ENCODE data around the gene CPED1. TPM values are rescaled to one million over a fixed set of nuclear protein-coding genes. Genes with fewer than 3 reads are reported as not detected.

Gene CPED1
- total RNA-seq: 34.6 TPM

DNA sequence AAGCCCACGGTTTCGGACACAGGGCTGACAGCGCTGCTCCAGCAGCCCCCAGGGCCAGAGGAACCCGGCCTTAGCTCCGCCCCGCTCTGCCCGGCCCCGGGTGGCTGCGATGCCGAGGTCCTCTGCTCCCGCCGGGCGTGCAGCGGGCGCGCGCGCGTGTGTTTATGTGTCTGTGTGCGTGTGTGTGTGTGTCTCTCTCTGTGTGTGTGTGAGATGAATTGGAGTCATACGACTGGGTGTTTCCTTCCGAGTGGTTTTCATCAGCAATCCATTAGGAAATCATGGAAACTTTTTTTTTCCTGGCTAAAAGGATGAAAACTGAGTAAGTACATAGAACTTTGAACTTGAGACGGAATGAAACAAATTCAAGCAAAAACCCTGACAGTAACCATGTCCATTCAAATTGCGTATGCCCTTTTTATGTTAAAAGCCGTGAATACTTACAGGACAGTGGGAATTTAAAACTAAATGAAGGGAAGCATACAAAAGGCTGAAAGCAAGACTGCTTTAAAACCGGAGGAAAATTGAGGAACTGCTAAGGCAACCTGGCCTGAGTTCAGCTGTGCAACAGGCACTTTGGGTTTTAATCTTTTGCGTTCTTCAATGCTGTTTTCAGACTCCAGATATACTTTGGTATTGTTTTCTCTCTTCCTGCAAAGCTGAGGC, at the start of gene CPED1:
Gene CPED1, plus strand, starts transcription at position 121 of the 666 bp plus-strand sequence. CDS start 911 bp downstream, outside the sequence.
- ATAC-seq (peak; percentile 84), DNase-seq (ENCODE audit: low spot score) (peak; percentile 90)

- DNase-seq (ENCODE audit: low spot score) (no peak), ATAC-seq (no peak)
These were observed 49.2 kb upstream of the CPED1 start for GRCh38 chr7:120939345-120939744.

DNA sequence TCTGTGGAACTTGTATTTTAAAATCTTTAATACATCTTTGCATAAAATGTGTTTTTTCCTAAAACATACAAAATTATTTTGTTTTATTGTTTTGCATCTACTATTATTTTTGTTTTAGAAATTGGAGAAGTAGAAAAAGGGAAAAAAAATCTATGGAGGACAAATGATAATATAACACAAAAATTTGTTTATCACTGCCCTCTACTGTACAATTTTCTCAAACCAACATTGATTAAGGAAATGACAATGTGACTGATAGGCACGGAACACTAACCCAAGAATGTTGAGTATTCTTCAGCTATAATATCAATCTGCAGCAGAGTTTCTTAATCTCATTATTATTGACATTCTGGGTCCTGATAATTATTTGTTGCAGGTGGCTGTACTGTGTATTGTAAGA, 47.4 kb upstream of the CPED1 start:
- no peak for DNase-seq (ENCODE audit: low spot score)
- peak; percentile 70 for ATAC-seq

DNA sequence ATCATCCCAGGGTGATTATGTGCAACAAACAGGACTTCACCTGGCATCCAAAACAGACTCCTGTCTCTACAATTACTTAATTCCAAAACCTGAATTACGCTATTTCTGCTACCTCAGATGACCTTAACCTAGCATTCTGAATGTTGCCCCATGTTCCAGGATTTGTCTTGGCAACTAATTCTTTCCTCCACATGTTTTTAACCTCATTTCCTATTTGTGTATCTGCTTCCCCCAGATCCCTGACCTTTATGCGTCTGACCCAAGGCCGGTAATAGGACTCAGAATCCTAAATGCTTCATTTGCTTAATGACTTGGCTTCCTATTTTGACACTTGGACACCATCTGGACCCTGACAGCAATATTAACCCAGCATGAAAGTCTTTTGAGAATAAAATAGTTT, 46.7 kb upstream of the CPED1 start:
- no peak for DNase-seq (ENCODE audit: low spot score)
- ATAC-seq: peak; percentile 69

- ATAC-seq (no peak), DNase-seq (ENCODE audit: low spot score) (no peak)
These were observed 45.6 kb upstream of the CPED1 start for GRCh38 chr7:120942861-120943260.

DNA sequence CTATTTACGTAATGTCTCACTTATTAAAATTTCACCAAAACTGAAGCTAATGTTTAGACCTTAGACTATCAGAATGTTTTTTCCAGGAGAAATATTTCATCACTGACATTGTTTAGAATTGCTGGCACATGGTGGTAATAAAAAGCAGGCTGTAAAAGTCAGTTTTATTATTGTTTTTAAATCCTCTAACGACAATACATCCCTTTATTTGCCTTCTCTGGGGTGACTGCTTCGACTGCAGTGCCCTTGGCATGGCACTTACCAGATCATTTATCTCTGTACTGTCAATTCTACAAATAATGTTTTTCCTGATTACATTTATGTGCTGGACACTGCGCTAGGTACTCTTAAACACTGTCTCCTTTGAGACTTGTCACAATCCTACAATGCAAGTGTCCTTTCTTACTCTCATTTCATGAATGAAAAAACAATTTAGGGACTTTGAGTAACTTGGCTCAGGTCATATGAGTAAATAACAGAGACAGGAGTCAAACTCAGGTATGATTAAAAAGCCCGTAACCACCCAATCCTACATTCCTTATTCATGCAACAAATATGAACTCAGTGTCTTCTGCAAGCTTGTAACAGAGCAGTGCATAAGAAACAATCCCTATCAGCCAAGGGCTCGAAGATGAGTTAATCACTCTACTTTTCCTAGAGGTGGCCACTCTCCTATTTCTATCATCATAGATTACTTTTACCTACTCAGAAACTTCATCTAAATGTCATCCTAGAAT, 43.5 kb upstream of the CPED1 start:
- peak; percentile 47 for ATAC-seq

GRCh38 chr7:120947980-120948379, 40.5 kb upstream of the CPED1 start:
- no peak for ATAC-seq
- DNase-seq (ENCODE audit: low spot score): no peak

More for the DNA sequence above, 43.5 kb upstream of the CPED1 start:
- no peak for DNase-seq (ENCODE audit: low spot score)

GRCh38 chr7:120949393-120949911, 39.1 kb upstream of the CPED1 start:
- ATAC-seq (no peak), DNase-seq (ENCODE audit: low spot score) (no peak)

- ATAC-seq (no peak), DNase-seq (ENCODE audit: low spot score) (no peak)
These were observed 38.4 kb upstream of the CPED1 start for GRCh38 chr7:120949998-120950538.

DNA sequence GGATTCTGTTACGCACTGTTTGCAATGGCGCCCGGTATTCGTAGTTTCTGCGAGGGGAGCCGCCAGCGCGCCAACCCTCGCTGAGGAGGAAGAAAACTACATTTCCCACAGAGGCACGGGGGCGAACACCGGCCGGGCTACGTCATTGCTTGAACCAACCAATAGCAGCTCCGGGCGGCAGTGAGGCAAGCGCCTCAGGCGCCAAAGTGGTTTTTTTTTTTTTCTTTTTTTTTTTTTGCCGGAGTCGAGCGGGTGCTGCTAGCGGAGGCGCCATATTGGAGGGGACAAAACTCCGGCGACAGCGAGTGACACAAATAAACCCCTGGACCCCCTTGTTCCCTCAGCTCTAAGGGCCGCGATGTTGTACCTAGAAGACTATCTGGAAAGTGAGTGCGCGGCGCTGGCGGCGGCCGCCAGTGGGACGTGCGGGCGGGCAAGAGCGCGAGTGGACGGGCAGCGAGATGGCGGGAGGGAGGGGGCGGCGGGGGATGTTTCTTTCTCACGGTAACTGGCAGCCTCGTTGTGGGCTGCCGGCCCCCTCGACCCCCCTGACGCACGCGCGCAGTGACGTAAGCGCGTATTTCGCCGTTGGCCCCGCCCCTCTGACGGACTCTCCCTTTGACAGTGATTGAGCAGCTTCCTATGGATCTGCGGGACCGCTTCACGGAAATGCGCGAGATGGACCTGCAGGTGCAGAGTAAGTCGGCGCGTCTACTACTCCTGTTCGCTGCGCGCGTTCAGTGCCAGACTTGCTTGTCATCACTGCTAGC, 37.8 kb upstream of the CPED1 start, which contains the start of gene ING3:
Gene ING3, plus strand, starts transcription at position 239 of the 770 bp plus-strand sequence. Its CDS starts 120 bp downstream, at position 359.
- ATAC-seq (peak; percentile 93), DNase-seq (ENCODE audit: low spot score) (peak; percentile 98)

DNA sequence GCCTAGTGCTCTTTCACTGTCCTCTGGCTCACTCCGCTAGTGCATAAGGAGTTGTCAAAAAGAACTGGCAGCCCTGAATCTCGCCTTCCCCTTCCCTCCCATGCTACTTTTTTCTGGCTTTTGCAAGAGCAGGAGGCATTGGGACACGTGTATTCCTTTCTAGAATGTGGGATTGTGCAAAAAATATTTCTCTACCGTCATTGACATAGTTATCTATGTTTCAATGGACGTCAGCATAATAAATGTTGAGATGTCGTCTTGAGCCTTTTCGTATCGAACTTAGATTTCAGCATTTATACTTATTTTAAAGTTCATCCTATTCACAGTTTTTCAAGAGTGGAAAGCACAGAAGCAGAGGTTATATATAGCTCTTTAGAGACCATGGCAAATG, 37.2 kb upstream of the CPED1 start:
- DNase-seq (ENCODE audit: low spot score): no peak
- ATAC-seq: no peak

- DNase-seq (ENCODE audit: low spot score) (no peak), ATAC-seq (no peak)
These were observed 36.7 kb upstream of the CPED1 start for GRCh38 chr7:120951826-120952225.

GRCh38 chr7:120955577-120956149, 32.8 kb upstream of the CPED1 start:
- no peak for DNase-seq (ENCODE audit: low spot score)

GRCh38 chr7:120959929-120960484, 28.5 kb upstream of the CPED1 start:
- no peak for DNase-seq (ENCODE audit: low spot score)

More at GRCh38 chr7:120955577-120956149, 32.8 kb upstream of the CPED1 start:
- ATAC-seq: no peak

GRCh38 chr7:120960714-120961113, 27.8 kb upstream of the CPED1 start:
- DNase-seq (ENCODE audit: low spot score): no peak
- ATAC-seq: no peak

More at GRCh38 chr7:120959929-120960484, 28.5 kb upstream of the CPED1 start:
- no peak for ATAC-seq

DNA sequence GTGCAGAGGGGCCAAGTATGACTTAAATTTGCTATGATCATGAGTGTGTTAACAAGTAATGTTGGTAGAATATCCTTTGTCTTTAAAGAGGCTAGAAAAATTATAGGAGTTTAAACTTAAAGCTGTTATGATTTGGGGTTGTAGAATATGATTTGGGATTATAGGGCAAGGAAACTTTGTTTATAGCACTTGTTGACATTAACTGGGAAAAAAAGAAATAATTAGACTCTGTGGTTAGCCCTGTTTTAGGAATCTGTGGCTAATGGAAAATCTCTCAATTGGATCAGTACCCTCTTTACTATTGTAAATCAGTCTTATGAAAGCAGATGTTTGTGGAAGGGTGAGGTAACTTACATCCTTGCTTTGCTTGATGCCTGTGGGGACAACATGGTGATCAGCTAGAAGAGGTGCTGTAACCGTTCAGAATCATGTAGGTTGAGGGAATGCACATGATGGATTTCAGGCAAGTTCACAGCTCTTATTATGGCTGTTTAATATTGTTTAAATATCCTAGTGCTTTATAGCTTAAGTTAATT, 26.8 kb upstream of the CPED1 start:
- ATAC-seq: no peak
- no peak for DNase-seq (ENCODE audit: low spot score)

- ATAC-seq (no peak), DNase-seq (ENCODE audit: low spot score) (no peak)
These were observed 24.4 kb upstream of the CPED1 start for GRCh38 chr7:120964088-120964487.

DNA sequence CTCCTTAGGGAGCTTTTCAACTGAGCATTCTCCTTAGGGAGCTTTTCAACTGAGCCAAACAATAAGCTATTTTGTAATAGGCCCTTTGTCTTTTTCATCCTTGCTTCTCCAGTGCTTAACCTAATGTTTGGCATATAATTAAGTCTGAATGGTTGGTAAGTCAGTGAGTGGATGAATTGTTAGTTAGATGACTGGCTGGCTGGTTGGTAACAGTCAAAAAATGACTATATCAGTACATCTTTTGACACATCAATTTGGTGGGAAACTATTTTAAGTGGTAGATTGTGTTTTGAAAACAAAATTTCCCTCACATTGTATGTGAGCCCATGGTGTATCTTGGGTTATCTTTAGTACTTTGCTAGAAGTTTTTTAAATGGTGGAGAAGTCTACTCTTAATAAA, 21.6 kb upstream of the CPED1 start:
- ATAC-seq: no peak
- no peak for DNase-seq (ENCODE audit: low spot score)

- no peak for DNase-seq (ENCODE audit: low spot score)
- ATAC-seq: no peak
These were observed 14.7 kb upstream of the CPED1 start for GRCh38 chr7:120973849-120974248.

All from left lobe of liver (tissue), 2 donors.